Measurements from ENCODE around the gene RNPS1. TPM values are rescaled to one million over a fixed set of nuclear protein-coding genes. Genes with fewer than 3 reads are reported as not detected.
"Not testable (repeated sequence)": the region's sequence is repeated elsewhere in the genome, so short reads cannot be mapped to it uniquely, and the experiment has no call there.

Gene RNPS1
- total RNA-seq, 1 experiment from 2014 or later: 101 TPM

GRCh38 chr16:2243781-2244180 is 24.1 kb downstream of the RNPS1 start:
- in situ Hi-C loops (cut with HindIII; ENCODE audit: low pct_unique_long_range_greater_than_20kb, low sequenced_read_pairs): no loop called here

GRCh38 chr16:2243031-2243528 is 24.8 kb downstream of the RNPS1 start:
- peak; percentile 66 for DNase-seq (ENCODE audit: low read depth, low spot score)
- in situ Hi-C loops (cut with HindIII; ENCODE audit: low pct_unique_long_range_greater_than_20kb, low sequenced_read_pairs): no loop called here

More at GRCh38 chr16:2243781-2244180, 24.1 kb downstream of the RNPS1 start:
- DNase-seq (ENCODE audit: low read depth, low spot score): no peak

- DNase-seq (ENCODE audit: low read depth, low spot score): no peak
These were observed 25.3 kb downstream of the RNPS1 start for GRCh38 chr16:2242598-2242997.

GRCh38 chr16:2240331-2240730 is 27.6 kb downstream of the RNPS1 start:
- in situ Hi-C loops (cut with HindIII; ENCODE audit: low pct_unique_long_range_greater_than_20kb, low sequenced_read_pairs); DNase-seq (ENCODE audit: low read depth, low spot score): not testable (repeated sequence)

More at GRCh38 chr16:2242598-2242997, 25.3 kb downstream of the RNPS1 start:
- in situ Hi-C loops (cut with HindIII; ENCODE audit: low pct_unique_long_range_greater_than_20kb, low sequenced_read_pairs): no loop called here

- in situ Hi-C loops (cut with HindIII; ENCODE audit: low pct_unique_long_range_greater_than_20kb, low sequenced_read_pairs): no loop called here
- DNase-seq (ENCODE audit: low read depth, low spot score): no peak
These were observed 28.9 kb downstream of the RNPS1 start for GRCh38 chr16:2238838-2239675.

GRCh38 chr16:2238150-2238837 is 29.6 kb downstream of the RNPS1 start:
- in situ Hi-C loops (cut with HindIII; ENCODE audit: low pct_unique_long_range_greater_than_20kb, low sequenced_read_pairs): no loop called here
- DNase-seq (ENCODE audit: low read depth, low spot score): no peak

GRCh38 chr16:2237493-2238149 is 30.3 kb downstream of the RNPS1 start:
- DNase-seq (ENCODE audit: low read depth, low spot score): no peak
- in situ Hi-C loops (cut with HindIII; ENCODE audit: low pct_unique_long_range_greater_than_20kb, low sequenced_read_pairs): no loop called here

- no peak for DNase-seq (ENCODE audit: low read depth, low spot score)
- in situ Hi-C loops (cut with HindIII; ENCODE audit: low pct_unique_long_range_greater_than_20kb, low sequenced_read_pairs): no loop called here
These were observed 30.8 kb downstream of the RNPS1 start for GRCh38 chr16:2237102-2237482.

GRCh38 chr16:2236337-2237101 is 31.4 kb downstream of the RNPS1 start, which contains the start of gene DNASE1L2:
TSS of gene DNASE1L2 (plus strand) at chr16:2236444. CDS start at chr16:2236817, 373 bp downstream.
- in situ Hi-C loops (cut with HindIII; ENCODE audit: low pct_unique_long_range_greater_than_20kb, low sequenced_read_pairs): no loop called here
- no peak for DNase-seq (ENCODE audit: low read depth, low spot score)

- in situ Hi-C loops (cut with HindIII; ENCODE audit: low pct_unique_long_range_greater_than_20kb, low sequenced_read_pairs): no loop called here
- no peak for DNase-seq (ENCODE audit: low read depth, low spot score)
These were observed 32.1 kb downstream of the RNPS1 start for GRCh38 chr16:2235695-2236336.

GRCh38 chr16:2235234-2235651 is 32.7 kb downstream of the RNPS1 start:
- in situ Hi-C loops (cut with HindIII; ENCODE audit: low pct_unique_long_range_greater_than_20kb, low sequenced_read_pairs): no loop called here
- no peak for DNase-seq (ENCODE audit: low read depth, low spot score)

- in situ Hi-C loops (cut with HindIII; ENCODE audit: low pct_unique_long_range_greater_than_20kb, low sequenced_read_pairs): no loop called here
- DNase-seq (ENCODE audit: low read depth, low spot score): no peak
These were observed 33.1 kb downstream of the RNPS1 start for GRCh38 chr16:2234813-2235170.

- in situ Hi-C loops (cut with HindIII; ENCODE audit: low pct_unique_long_range_greater_than_20kb, low sequenced_read_pairs): no loop called here
- no peak for DNase-seq (ENCODE audit: low read depth, low spot score)
These were observed 33.8 kb downstream of the RNPS1 start for GRCh38 chr16:2233872-2234812.

- in situ Hi-C loops (cut with HindIII; ENCODE audit: low pct_unique_long_range_greater_than_20kb, low sequenced_read_pairs): no loop called here
- no peak for DNase-seq (ENCODE audit: low read depth, low spot score)
These were observed 34.7 kb downstream of the RNPS1 start for GRCh38 chr16:2233046-2233775.

GRCh38 chr16:2232094-2232990 is 35.6 kb downstream of the RNPS1 start:
- DNase-seq (ENCODE audit: low read depth, low spot score): no peak
- in situ Hi-C loops (cut with HindIII; ENCODE audit: low pct_unique_long_range_greater_than_20kb, low sequenced_read_pairs): no loop called here
